HUES64 (cell line): Measurements from ENCODE around the gene KLRC1. TPM values are rescaled to one million over a fixed set of nuclear protein-coding genes. Genes with fewer than 3 reads are reported as not detected.
"Not testable (repeated sequence)": the region's sequence is repeated elsewhere in the genome, so short reads cannot be mapped to it uniquely, and the experiment has no call there.

Source experiments
- H3K27ac ChIP-seq: 2 replicates; pipeline ENCODE4 v1.7.0; 2013; ENCODE audit warnings: low read depth, low read length, inconsistent platforms
- H3K27me3 ChIP-seq: 2 replicates; pipeline ENCODE4 v1.6.1; 2013; ENCODE audit warnings: mild to moderate bottlenecking, low read length; ENCODE audit not compliant: insufficient read depth
- H3K36me3 ChIP-seq: 2 replicates; pipeline ENCODE4 v1.6.1; 2013; ENCODE audit warnings: mild to moderate bottlenecking, low read length; ENCODE audit not compliant: insufficient read depth
- H3K4me1 ChIP-seq: 2 replicates; pipeline ENCODE4 v1.6.1; 2013; ENCODE audit warnings: mild to moderate bottlenecking, low read length, moderate library complexity; ENCODE audit not compliant: insufficient read depth
- H3K4me3 ChIP-seq: 2 replicates; pipeline ENCODE4 v1.5.1; 2013; ENCODE audit warnings: mild to moderate bottlenecking, low read length, moderate library complexity
- H3K9ac ChIP-seq: 2 replicates; pipeline ENCODE4 v1.6.1; 2013; ENCODE audit warnings: mild to moderate bottlenecking, low read depth, low read length
- H3K9me3 ChIP-seq: 2 replicates; pipeline ENCODE4 v1.6.1; 2013; ENCODE audit warnings: low read depth, low read length; ENCODE audit not compliant: insufficient read depth
- WGBS: fragments of 150-250, 120-280 bp; methylation state at CpG from one replicate; pipeline ENCODE4 v1.1.7; 2013; ENCODE audit warnings: missing lambda C conversion rate; 5-methylcytosine and 5-hydroxymethylcytosine counted together
- polyA plus RNA-seq, 2 experiments: library from polyadenylated mRNA; stranded (reverse); fragments of 50-300 nt; gene quantifications; one replicate each; pipeline ENCODE4 v1.2.3, GENCODE V29; 2013

Gene KLRC1
- polyA plus RNA-seq (2013, experiment 1 of 2): not detected
- polyA plus RNA-seq (2013, experiment 2 of 2): not detected

DNA sequence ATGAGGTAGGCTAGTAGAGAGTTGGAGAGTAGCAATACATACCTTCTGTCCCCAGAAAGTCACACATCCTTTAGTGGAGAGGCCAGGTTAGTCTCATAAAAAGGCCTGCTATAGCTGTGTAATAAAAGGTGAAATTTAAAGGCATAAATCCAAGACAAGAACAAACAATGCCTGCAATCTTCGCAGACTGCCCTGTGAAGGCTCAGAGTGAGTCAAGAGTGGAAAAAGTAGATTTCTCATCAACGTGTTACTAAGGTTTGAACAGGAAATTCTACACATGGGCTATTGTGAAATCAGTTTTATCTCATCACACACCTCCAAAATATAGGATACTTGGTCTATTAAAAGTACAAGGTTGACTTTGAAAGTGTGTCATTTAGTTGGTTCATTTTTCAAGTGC lies at the start of gene KLRC1:
Gene KLRC1 (minus strand): TSS at position 222 of the 400 bp plus-strand sequence. CDS start 2,221 bp downstream, outside the sequence.
- Histone ChIP-seq H3K4me1 (peaks cover 7% of the 10 kb centered on the region; the same call in 1 of the 2 replicates), H3K9me3 (peaks cover 4% of the 10 kb centered on the region; the same call in 1 of the 2 replicates), H3K9ac (no peak within 1 kb of the TSS), H3K4me3 (no peak within 1 kb of the TSS), H3K27ac (no peak within 1 kb of the TSS), H3K36me3 (no peaks in the 10 kb centered on the region), H3K27me3 (no peaks in the 10 kb centered on the region)
- 80% methylated on average over 2 of the region's 2 CpGs for WGBS

DNA sequence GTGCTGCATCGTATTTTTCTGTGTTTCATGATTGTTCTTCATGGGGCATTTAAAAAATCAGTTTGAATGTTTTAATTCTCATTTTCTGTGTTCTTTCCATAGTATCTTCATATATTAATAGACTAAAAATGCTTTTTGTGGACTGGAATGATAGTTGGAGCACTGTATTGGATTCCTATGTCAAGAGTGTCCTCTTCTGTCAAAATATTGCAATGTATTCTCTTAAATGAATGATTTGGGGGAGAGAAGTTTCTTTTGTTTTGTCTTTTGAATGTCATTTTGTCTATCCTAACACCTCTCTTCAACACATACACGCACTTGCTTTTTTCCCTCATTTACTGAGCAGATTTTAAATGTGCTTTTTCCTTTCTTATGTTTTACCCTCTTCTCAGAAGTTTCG lies 47.9 kb upstream of the KLRC1 start:
- Histone ChIP-seq H3K9me3 (no peaks in the 10 kb centered on the region), H3K4me3 (no peak overlapping the region), H3K36me3 (no peaks in the 10 kb centered on the region), H3K4me1 (no peaks in the 10 kb centered on the region), H3K27ac (no peak overlapping the region), H3K27me3 (no peaks in the 10 kb centered on the region), H3K9ac (no peak overlapping the region)
- WGBS: 56% methylated on average over 3 of the region's 3 CpGs

DNA sequence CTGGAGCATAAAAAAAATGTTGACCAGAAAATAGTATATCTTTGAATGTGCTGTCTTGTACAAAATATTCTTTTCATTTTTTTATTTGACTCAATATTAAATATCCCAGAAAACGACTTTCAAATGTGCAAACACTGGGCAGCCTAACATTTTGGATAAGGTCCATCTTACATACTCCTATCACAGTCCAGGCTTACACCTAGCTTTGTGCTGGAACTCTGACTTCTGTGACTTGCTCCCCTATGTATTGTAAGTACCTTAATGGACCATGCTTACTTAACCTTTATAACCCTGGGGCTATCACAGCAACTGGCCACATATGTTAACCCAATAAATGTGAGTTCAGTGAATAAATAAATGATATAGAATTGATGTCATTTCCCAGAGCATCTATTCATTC lies 44.9 kb upstream of the KLRC1 start:
- H3K27ac ChIP-seq: no peak overlapping the region
- H3K36me3 ChIP-seq: no peaks in the 10 kb centered on the region
- 21% methylated on average over 1 of the region's 1 CpG for WGBS
- no peaks in the 10 kb centered on the region for H3K9me3 ChIP-seq
- no peaks in the 10 kb centered on the region for H3K27me3 ChIP-seq
- no peak overlapping the region for H3K4me3 ChIP-seq
- H3K4me1 ChIP-seq: no peaks in the 10 kb centered on the region
- no peak overlapping the region for H3K9ac ChIP-seq

DNA sequence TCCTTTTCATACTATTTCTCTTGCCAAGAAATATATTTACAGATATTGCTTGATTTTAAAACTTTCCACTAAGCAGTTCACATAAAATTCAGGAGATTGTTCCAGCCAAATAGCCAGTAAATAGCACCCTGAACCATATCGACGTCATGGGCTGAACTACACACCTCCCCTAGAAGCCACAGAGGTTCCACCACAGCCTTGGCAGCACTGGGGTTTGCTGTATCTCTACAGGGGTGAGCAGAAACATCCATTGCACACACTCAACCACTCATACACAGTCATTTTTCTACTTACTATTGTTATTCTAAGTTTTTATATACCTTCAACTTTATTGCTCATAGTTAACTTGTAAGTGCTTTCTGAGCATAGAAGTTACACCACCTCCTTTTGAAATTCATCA lies 44.4 kb upstream of the KLRC1 start:
- no peaks in the 10 kb centered on the region for H3K36me3 ChIP-seq
- H3K9me3 ChIP-seq: no peaks in the 10 kb centered on the region
- no peaks in the 10 kb centered on the region for H3K4me1 ChIP-seq
- no peak overlapping the region for H3K4me3 ChIP-seq
- no peak overlapping the region for H3K9ac ChIP-seq
- no peak overlapping the region for H3K27ac ChIP-seq
- WGBS: 86% methylated on average over 2 of the region's 2 CpGs
- no peaks in the 10 kb centered on the region for H3K27me3 ChIP-seq

DNA sequence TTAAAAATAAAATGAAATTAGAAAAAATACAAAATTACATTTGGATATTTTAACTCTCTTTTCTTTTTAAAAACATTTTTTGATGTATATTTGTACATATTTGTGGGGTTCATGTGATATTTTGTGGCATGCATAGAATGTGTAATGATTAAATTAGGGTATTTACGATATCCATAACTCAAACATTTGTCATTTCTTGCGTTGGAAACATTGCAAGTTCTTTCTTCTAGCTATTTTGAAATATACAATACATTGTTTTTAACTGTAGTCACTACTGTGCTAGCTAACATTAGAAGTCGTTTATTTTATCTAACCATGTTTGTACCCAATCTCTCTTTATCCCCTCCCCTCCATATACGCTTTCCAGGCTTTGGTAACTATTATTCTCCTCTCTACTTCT lies 38.6 kb upstream of the KLRC1 start:
- no peaks in the 10 kb centered on the region for H3K4me1 ChIP-seq
- no peaks in the 10 kb centered on the region for H3K36me3 ChIP-seq
- 100% methylated on average over 4 of the region's 4 CpGs for WGBS

DNA sequence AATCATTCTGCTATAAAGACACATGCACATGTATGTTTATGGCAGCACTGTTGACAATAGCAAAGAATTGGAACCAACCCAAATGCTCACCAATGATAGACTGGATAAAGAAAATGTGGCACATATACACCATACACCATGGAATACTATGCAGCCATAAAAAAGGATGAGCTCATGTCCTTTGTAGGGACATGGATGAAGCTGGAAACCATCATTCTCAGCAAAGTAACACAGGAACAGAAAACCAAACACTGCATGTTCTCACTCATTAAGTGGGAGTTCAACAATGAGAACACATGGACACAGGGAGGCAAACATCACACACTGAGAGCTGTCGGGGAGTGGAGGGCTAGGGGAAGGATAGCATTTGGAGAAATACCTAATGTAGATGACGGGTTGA lies 34.2 kb upstream of the KLRC1 start:
- 100% methylated on average over 2 of the region's 2 CpGs for WGBS
- not testable (repeated sequence) for H3K27ac ChIP-seq, H3K4me1 ChIP-seq, H3K27me3 ChIP-seq, H3K9ac ChIP-seq, H3K4me3 ChIP-seq, H3K9me3 ChIP-seq, H3K36me3 ChIP-seq

More for the DNA sequence above, 38.6 kb upstream of the KLRC1 start:
- Histone ChIP-seq H3K4me3 (no peak overlapping the region), H3K9ac (no peak overlapping the region), H3K9me3 (no peaks in the 10 kb centered on the region), H3K27me3 (no peaks in the 10 kb centered on the region), H3K27ac (no peak overlapping the region)

DNA sequence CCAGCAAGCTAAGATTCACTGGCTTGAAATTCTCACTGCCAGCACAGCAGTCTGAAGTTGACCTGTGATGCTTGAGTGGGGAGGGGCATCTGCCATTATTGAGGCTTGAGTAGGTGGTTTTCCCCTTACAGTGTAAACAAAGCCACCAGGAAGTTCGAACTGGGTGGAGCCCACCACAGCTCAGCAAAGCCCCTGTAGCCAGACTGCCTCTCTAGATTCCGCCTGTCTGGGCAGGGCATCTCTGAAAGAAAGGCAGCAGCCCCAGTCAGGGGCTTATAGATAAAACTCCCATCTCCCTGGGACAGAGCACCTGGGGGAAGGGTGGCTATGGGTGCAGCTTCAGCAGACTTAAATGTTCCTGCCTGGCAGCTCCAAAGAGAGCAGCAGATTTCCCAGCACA lies 28.7 kb upstream of the KLRC1 start:
- WGBS: 82% methylated on average over 2 of the region's 2 CpGs
- not testable (repeated sequence) for H3K36me3 ChIP-seq, H3K9ac ChIP-seq, H3K27ac ChIP-seq, H3K27me3 ChIP-seq, H3K4me1 ChIP-seq, H3K4me3 ChIP-seq
- peaks cover 13% of the 10 kb centered on the region for H3K9me3 ChIP-seq

DNA sequence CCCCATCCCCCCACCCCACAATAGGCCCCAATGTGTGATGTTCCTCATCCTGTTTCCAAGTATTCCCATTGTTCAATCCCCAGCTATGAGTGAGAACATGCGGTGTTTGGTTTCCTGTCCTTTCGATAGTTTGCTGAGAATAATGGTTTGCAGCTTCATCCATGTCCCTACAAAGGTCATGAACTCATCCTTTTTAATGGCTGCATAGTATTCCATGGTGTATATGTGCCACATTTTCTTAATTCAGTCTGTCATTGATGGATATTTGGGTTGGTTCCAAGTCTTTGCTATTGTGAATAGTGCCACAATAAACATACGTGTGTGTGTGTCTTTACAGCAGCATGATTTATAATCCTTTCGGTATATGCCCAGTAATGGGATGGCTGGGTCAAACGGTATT lies 19.6 kb upstream of the KLRC1 start:
- H3K36me3 ChIP-seq, H3K27ac ChIP-seq, H3K9me3 ChIP-seq, H3K27me3 ChIP-seq, H3K4me3 ChIP-seq, H3K9ac ChIP-seq, H3K4me1 ChIP-seq: not testable (repeated sequence)
- WGBS: 92% methylated on average over 5 of the region's 5 CpGs

DNA sequence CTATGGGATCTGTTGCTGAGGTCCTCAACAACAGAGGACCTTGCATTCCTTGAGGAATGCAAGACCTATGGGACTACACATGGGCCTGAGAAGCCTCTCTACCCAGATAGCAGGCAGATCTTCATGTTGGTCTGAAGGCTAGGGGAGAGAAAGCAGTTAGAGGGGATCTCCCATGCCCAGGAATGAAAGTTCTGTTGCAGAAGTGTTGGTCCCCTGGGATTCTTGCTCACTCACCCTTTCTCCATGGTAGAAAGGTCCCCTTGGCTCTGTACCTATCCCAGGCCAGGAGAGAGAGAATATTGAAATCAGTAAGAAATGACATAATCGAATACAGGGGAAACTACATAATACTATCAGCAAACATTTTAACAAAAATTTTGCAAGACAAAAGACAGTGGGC lies 16.5 kb upstream of the KLRC1 start:
- Histone ChIP-seq H3K4me1 (no peaks in the 10 kb centered on the region), H3K9ac (no peak overlapping the region), H3K36me3 (no peaks in the 10 kb centered on the region), H3K27me3 (no peaks in the 10 kb centered on the region), H3K9me3 (no peaks in the 10 kb centered on the region), H3K4me3 (no peak overlapping the region), H3K27ac (no peak overlapping the region)
- no CpG with 5 or more reads among the region's 1 CpG for WGBS

DNA sequence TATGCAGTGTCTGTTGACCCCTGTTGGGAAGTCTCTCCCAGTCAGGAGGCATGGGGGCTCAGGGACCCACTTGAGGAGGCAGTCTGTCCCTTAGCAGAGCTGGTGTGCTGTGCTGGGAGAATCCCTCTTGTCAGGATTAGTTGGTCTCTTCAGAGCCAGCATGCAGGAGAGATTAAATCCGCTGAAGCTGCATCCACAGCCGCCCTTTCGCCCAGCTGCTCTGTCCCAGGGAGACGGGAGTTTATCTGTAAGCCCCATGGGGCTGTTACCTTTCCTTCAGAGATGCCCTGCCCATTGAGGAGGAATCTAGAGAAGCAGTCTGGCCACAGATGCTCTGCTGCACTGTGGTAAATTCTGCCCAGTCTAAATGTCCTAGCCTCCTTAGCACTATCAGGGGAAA lies 13.1 kb upstream of the KLRC1 start:
- Histone ChIP-seq H3K4me1 (no peaks in the 10 kb centered on the region), H3K9ac (no peak overlapping the region), H3K9me3 (no peaks in the 10 kb centered on the region), H3K27me3 (no peaks in the 10 kb centered on the region), H3K27ac (no peak overlapping the region), H3K4me3 (no peak overlapping the region), H3K36me3 (no peaks in the 10 kb centered on the region)
- 93% methylated on average over 4 of the region's 4 CpGs for WGBS

DNA sequence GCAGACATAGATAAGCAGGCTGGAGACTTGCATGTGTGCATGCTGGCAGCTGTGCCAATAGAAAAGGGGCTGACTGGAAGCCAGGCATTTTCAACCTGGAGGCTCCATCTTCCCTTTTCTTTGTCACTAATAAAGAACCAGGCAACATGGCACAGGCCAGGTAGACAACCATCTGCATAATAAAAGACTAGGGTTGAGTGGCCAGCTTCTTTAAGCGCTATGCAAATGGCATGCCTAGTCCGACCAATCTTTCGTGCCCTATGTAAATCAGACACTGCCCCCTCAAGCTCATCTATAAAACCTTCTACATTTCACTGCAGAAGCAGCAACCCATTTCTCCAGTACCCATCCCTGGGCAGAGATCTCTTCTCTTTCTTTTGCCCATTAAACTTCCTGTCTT lies 4.6 kb upstream of the KLRC1 start:
- H3K4me1 ChIP-seq: peaks cover 7% of the 10 kb centered on the region; the same call in 1 of the 2 replicates
- no peak overlapping the region for H3K4me3 ChIP-seq
- H3K27ac ChIP-seq: peak overlapping the region; percentile 28
- no peaks in the 10 kb centered on the region for H3K36me3 ChIP-seq
- peaks cover 7% of the 10 kb centered on the region; the same call in 1 of the 2 replicates for H3K9me3 ChIP-seq
- WGBS: 84% methylated on average over 3 of the region's 3 CpGs
- no peaks in the 10 kb centered on the region for H3K27me3 ChIP-seq
- H3K9ac ChIP-seq: peak overlapping the region; percentile 45; the same call in 1 of the 2 replicates

DNA sequence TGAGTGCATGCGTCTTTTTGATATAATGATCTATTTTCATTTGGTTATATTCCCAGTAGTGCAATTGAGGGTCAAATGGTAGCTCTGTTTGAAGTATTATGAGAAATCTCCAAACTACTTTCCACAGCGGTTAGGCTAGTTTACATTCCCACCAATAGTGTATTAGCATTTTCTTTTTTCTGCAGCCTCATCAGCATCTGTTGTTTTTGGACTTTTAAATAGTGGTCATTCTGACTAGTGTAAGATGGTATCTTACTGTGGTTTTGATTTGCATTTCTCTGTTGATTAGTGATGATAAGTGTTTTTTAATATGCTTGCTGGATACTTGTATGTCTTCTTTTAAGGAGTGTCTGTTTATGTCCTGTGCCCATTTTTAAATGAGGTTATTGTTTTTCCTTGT lies 3.7 kb upstream of the KLRC1 start:
- Histone ChIP-seq H3K4me3 (no peak overlapping the region), H3K4me1 (peaks cover 7% of the 10 kb centered on the region; the same call in 1 of the 2 replicates), H3K36me3 (no peaks in the 10 kb centered on the region), H3K27me3 (no peaks in the 10 kb centered on the region), H3K27ac (no peak overlapping the region), H3K9ac (no peak overlapping the region), H3K9me3 (peaks cover 7% of the 10 kb centered on the region; the same call in 1 of the 2 replicates)
- WGBS: 86% methylated on average over 1 of the region's 2 CpGs
